Smooth muscle cell (in vitro differentiated cells): ENCODE measurements around the gene SH2B2. TPM values are rescaled to one million over a fixed set of nuclear protein-coding genes. Genes with fewer than 3 reads are reported as not detected.

Experiments
- DNase-seq: peaks from one replicate; lab custom pipeline; 2025; ENCODE audit not compliant: unreplicated experiment; lab: John Stamatoyannopoulos, UW
- H2AFZ ChIP-seq: fragments of 200-600 bp; sonication (generic); 2 replicates; pipeline ENCODE4 v1.6.0; 2016; ENCODE audit warnings: antibody characterized with exemption, low read depth, mild to moderate bottlenecking
- H3F3A ChIP-seq: fragments of 200-600 bp; sonication (generic); 2 replicates; pipeline ENCODE4 v1.6.0; 2017; ENCODE audit warnings: antibody characterized with exemption, low read depth
- H3K27ac ChIP-seq: fragments of 200-600 bp; sonication (generic); 2 replicates; pipeline ENCODE4 v1.5.1; 2016; ENCODE audit warnings: low read depth, mild to moderate bottlenecking
- H3K27me3 ChIP-seq: fragments of 200-600 bp; sonication (generic); 2 replicates; pipeline ENCODE4 v1.6.1; 2016; ENCODE audit warnings: low read depth, mild to moderate bottlenecking
- H3K36me3 ChIP-seq: fragments of 200-600 bp; sonication (generic); 2 replicates; pipeline ENCODE4 v1.5.1; 2016; ENCODE audit warnings: low read depth
- H3K4me1 ChIP-seq: fragments of 200-600 bp; sonication (generic); 2 replicates; pipeline ENCODE4 v1.5.1; 2016; ENCODE audit warnings: low read depth
- H3K4me2 ChIP-seq: fragments of 200-600 bp; sonication (generic); 2 replicates; pipeline ENCODE4 v1.6.0; 2016; ENCODE audit warnings: mild to moderate bottlenecking
- H3K4me3 ChIP-seq: fragments of 200-600 bp; sonication (generic); 2 replicates; pipeline ENCODE4 v1.5.1; 2016; ENCODE audit warnings: mild to moderate bottlenecking
- H3K79me2 ChIP-seq: fragments of 200-600 bp; sonication (generic); 2 replicates; pipeline ENCODE4 v1.6.0; 2016; ENCODE audit warnings: low read depth, mild to moderate bottlenecking
- H3K9ac ChIP-seq: fragments of 200-600 bp; sonication (generic); 2 replicates; pipeline ENCODE4 v1.6.0; 2016; ENCODE audit warnings: low read depth
- H3K9me3 ChIP-seq: fragments of 200-600 bp; sonication (generic); replicated peaks from 2 replicates; pipeline ENCODE4 v1.5.1; 2016; ENCODE audit warnings: low read depth
- H4K20me1 ChIP-seq: fragments of 200-600 bp; sonication (generic); 2 replicates; pipeline ENCODE4 v1.6.0; 2016; ENCODE audit warnings: low read depth
- WGBS: methylation state at CpG from one replicate; pipeline ENCODE4 v1.1.7; 2016; ENCODE audit warnings: low lambda C conversion rate; 5-methylcytosine and 5-hydroxymethylcytosine counted together
- polyA plus RNA-seq: library from polyadenylated mRNA; unstranded; fragments of >200 nt; fragmentation: Nextera tagmentation; extraction: Ambion mirVana; gene quantifications from 2 replicates; pipeline ENCODE4 v1.2.1, GENCODE V29; 2016
- total RNA-seq: library from RNA; depleted of rRNA; stranded (reverse); fragments of >200 nt; gene quantifications from 2 replicates; pipeline ENCODE4 v1.2.3, GENCODE V29; 2014
- TF ChIP-seq, protein P1 (sequence below): fragments of 200-600 bp; sonication (generic); IDR thresholded peaks from 2 replicates; pipeline ENCODE4 v1.5.1; 2017; ENCODE audit warnings: borderline replicate concordance, mild to moderate bottlenecking, antibody characterized with exemption; ENCODE audit not compliant: insufficient read depth, poor library complexity, severe bottlenecking

SH2B2 gene
- total and polyA plus RNA-seq, 2 experiments from 2014 or later = 8.2 to 12.4 TPM

- Histone ChIP-seq H3K4me3 (no peak overlapping the region), H3K9ac (no peak overlapping the region), H3K9me3 (no peaks in the 10 kb centered on the region), H3K27ac (no peak overlapping the region), H3K36me3 (no peaks in the 10 kb centered on the region), H3K4me1 (no peaks in the 10 kb centered on the region), H3K27me3 (no peaks in the 10 kb centered on the region), H3K4me2 (no peak overlapping the region), H3K79me2 (no peaks in the 10 kb centered on the region), H3F3A (no peaks in the 10 kb centered on the region), H2AFZ (no peak overlapping the region), H4K20me1 (no peaks in the 10 kb centered on the region)
- no peak for DNase-seq
- WGBS = 95% methylated on average over 21 of the region's 22 CpGs
- TF ChIP-seq, protein P1, sequence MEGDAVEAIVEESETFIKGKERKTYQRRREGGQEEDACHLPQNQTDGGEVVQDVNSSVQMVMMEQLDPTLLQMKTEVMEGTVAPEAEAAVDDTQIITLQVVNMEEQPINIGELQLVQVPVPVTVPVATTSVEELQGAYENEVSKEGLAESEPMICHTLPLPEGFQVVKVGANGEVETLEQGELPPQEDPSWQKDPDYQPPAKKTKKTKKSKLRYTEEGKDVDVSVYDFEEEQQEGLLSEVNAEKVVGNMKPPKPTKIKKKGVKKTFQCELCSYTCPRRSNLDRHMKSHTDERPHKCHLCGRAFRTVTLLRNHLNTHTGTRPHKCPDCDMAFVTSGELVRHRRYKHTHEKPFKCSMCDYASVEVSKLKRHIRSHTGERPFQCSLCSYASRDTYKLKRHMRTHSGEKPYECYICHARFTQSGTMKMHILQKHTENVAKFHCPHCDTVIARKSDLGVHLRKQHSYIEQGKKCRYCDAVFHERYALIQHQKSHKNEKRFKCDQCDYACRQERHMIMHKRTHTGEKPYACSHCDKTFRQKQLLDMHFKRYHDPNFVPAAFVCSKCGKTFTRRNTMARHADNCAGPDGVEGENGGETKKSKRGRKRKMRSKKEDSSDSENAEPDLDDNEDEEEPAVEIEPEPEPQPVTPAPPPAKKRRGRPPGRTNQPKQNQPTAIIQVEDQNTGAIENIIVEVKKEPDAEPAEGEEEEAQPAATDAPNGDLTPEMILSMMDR = no peak
Measured at GRCh38 chr7:102313997-102314780, 27.5 kb downstream of the SH2B2 start.

- Histone ChIP-seq H3K4me2 (no peak overlapping the region), H2AFZ (no peak overlapping the region), H3K27me3 (no peaks in the 10 kb centered on the region), H3K27ac (no peak overlapping the region), H3K36me3 (no peaks in the 10 kb centered on the region), H3K79me2 (no peaks in the 10 kb centered on the region), H3K9ac (no peak overlapping the region), H3K4me3 (no peak overlapping the region), H3K9me3 (no peaks in the 10 kb centered on the region), H4K20me1 (no peaks in the 10 kb centered on the region), H3K4me1 (no peaks in the 10 kb centered on the region), H3F3A (no peaks in the 10 kb centered on the region)
- WGBS = 79% methylated on average over 24 of the region's 24 CpGs
- TF ChIP-seq, protein P1 = no peak
- DNase-seq = no peak
Measured at GRCh38 chr7:102317231-102318059, 30.8 kb downstream of the SH2B2 start.

- Histone ChIP-seq H3K4me3 (no peak overlapping the region), H4K20me1 (no peaks in the 10 kb centered on the region), H3K9me3 (no peaks in the 10 kb centered on the region), H3K27ac (no peak overlapping the region), H3K9ac (no peak overlapping the region), H3K27me3 (no peaks in the 10 kb centered on the region), H2AFZ (no peak overlapping the region), H3K36me3 (no peaks in the 10 kb centered on the region), H3K79me2 (no peaks in the 10 kb centered on the region), H3K4me2 (no peak overlapping the region), H3F3A (no peaks in the 10 kb centered on the region), H3K4me1 (no peaks in the 10 kb centered on the region)
- DNase-seq = no peak
- TF ChIP-seq, protein P1 = no peak
- WGBS = 83% methylated on average over 7 of the region's 7 CpGs
Measured at GRCh38 chr7:102318482-102318971, 31.9 kb downstream of the SH2B2 start.
